GM12873 (cell line): ENCODE results near the gene UTRN.

Experiments used
- CTCF ChIP-seq: IDR thresholded peaks from 2 replicates; pipeline ENCODE4 v1.5.1; 2012; ENCODE audit warnings: low read depth, mild to moderate bottlenecking, moderate library complexity, low read length, control low read depth; ENCODE audit not compliant: insufficient read depth; ENCODE audit errors: missing control alignments

UTRN gene

GRCh38 chr6:144315226-144315980, 30.3 kb downstream of the UTRN start:
- TF ChIP-seq CTCF, result no peak

GRCh38 chr6:144315981-144316861, 31.1 kb downstream of the UTRN start:
- no peak for TF ChIP-seq CTCF

GRCh38 chr6:144316862-144317195, 31.7 kb downstream of the UTRN start:
- TF ChIP-seq CTCF, result no peak

GRCh38 chr6:144317736-144318135, 32.6 kb downstream of the UTRN start:
- no peak for TF ChIP-seq CTCF

- no peak for TF ChIP-seq CTCF
These were observed 34.1 kb downstream of the UTRN start for GRCh38 chr6:144319211-144319610.

GRCh38 chr6:144320741-144321140, 35.6 kb downstream of the UTRN start:
- TF ChIP-seq CTCF, result no peak

GRCh38 chr6:144321839-144322591, 36.9 kb downstream of the UTRN start:
- TF ChIP-seq CTCF, result no peak
